ENCODE measurements around the gene ATRAID.

ATRAID gene

GRCh38 chr2:27249891-27250651 is 38.2 kb downstream of the ATRAID start:
- DNase-seq (ENCODE audit: low read depth, low spot score) = no peak

DNA sequence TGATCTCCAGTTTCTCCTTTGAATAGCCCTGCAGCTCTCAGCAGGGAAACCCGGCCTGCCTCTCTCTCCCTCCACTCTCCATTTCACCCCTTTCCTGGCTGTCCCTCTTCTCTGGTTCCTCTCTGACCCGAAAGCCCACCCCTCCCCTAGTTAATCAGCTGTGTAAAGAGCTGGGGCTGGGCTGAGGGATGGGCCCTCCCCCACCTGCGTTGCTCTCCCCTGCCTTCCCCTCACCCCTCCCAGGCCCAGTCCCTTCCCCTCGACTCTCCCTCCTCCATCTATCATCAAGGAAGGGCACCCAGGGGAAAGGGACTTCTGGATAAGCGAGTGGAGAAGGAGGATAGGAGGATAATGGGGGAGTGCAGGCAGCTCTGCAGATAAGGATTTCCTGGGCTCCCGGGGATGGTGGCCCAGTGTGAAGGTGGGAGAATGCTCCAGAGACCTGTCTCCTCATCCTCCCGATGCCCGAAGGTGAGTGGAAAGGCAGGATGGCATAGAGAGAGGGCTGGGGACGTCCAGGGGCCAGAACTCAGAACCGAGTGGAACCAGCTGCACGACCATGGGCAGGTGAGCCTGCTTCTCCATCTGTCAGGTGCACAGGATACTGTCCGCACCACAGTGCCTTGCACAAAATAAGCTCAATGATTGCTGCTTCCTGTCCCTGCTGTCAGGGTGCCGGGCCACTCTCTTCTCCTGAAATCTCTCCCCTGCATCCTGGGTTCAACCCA is 39.0 kb downstream of the ATRAID start:
- no peak for DNase-seq (ENCODE audit: low read depth, low spot score)

DNA sequence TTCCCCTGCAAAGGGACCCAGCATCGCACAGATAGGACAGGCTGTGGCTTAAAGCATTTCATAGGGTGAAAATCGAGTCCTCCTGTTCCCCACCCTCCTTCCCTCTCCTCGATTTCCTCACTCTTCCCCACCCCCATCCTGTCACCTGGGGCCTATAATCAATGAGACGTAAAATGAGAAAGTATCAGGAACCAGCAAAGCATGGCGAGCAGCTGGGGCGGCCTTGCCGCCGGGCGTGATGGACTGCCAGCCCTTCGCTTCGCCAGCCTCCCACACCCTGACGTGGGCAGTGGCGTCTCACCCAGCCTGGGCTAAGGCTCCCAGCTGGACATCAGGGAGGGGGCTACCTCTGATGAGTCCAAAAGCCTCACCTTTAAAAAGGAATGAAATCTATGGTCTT is 39.9 kb downstream of the ATRAID start:
- DNase-seq (ENCODE audit: low read depth, low spot score) = no peak

- no peak for DNase-seq (ENCODE audit: low read depth, low spot score)
Measured at GRCh38 chr2:27255187-27255586, 43.3 kb downstream of the ATRAID start.

GRCh38 chr2:27255660-27256059 is 43.8 kb downstream of the ATRAID start:
- no peak for DNase-seq (ENCODE audit: low read depth, low spot score)

GRCh38 chr2:27256855-27257454 is 45.1 kb downstream of the ATRAID start:
- no peak for DNase-seq (ENCODE audit: low read depth, low spot score)

DNA sequence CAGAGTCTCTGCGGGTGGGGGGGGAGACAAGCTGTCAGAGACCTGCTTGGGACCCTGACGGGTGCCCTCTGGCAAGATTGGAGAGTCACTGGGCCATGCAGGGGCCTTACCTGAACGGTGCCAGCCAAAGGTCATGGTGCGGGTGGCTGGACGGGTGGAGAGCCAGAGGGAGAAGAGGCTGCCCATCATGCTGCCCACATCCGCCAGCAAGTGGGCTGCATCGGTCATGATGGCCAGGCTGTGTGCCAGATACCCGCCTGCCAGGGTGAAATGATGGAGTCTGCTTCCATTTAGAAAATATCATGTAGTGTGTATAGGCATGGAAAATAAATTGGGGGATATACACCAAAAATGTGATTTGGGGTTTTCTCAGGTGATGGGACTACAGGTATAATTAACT is 46.2 kb downstream of the ATRAID start:
- DNase-seq (ENCODE audit: low read depth, low spot score) = no peak

DNA sequence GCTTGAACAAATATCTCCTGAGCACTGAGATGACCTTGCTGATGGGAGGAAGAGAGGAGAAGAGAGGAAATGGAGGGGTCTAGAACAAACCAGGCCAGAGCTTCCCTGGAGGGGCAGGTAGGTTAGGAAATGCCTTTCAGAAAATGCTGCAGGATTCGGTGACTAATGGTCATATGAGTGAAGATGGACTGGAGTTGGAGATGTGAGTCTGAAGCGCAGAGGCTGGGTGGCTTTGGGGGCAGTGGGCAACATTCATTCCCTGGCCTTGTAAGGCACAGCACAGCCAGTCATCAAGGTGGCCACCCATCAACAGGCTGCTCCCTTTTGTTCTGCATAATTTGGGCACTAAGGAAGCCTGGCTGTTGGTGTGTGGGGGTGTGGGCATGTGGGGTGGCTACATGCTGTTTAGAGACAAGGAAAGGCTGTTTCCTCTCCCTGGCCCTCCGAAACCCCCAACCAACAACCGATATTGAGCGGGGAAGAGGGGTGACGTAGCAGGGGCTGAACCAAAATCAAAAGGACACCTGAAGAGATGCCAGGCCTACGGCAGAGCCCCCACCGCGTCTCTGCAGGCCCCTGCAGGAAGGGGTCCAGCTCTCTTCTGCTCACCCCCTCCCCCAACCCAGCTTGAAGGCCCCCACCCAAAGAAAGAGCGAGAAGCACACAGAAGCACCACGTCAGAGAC is 49.5 kb downstream of the ATRAID start:
- no peak for DNase-seq (ENCODE audit: low read depth, low spot score)

GRCh38 chr2:27261926-27262298 is 50.1 kb downstream of the ATRAID start:
- DNase-seq (ENCODE audit: low read depth, low spot score) = no peak

DNA sequence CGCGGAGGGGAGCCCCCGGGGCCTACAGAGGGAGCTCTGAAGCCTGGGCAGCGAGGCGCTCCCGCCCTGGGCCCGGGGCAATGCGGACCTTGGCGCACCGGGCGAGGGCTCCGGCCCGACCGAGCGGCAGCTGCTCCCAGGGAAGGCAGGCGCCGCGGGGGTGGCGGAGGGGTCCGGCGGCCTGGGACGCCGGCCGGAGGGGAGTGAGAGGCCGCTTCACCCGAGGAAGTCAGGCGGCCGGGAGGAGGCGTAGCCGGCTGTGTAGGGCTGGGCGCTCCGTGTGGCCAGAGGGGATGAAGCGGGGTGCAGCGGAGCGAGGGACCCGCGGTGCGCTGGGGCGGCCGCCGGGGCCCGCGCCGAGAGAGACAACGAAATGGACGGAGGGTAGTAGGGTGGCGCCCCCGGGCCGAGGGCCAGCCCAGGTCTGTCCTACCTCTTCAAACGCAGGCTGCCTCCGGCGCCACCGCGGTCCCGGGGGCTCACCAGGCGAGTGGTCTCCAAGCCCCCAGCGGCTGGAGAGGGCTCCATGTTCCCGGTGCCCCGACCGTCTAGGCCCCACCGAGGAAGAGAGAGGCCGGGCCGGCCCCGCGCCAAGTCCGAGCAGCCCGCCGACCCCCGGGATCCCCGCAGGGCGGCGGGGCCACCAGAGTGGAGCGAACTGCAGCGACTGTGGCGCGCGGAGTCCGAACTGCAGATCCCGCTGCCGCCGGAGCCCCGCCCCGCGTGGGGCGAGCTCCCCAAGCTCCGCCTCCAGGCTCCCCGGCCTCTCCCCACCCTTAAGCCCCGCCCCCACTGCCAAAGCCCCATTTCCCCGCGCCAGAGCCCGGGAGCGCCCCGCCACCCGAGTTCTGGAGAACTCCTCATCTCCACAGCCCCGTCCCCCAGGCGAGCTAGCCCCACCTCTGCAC is 50.8 kb downstream of the ATRAID start, which contains the start of gene SLC30A3:
TSS of gene SLC30A3 (minus strand) at position 669 of the 908 bp plus-strand sequence. CDS start at position 528, 141 bp downstream.
- no peak for DNase-seq (ENCODE audit: low read depth, low spot score)

DNA sequence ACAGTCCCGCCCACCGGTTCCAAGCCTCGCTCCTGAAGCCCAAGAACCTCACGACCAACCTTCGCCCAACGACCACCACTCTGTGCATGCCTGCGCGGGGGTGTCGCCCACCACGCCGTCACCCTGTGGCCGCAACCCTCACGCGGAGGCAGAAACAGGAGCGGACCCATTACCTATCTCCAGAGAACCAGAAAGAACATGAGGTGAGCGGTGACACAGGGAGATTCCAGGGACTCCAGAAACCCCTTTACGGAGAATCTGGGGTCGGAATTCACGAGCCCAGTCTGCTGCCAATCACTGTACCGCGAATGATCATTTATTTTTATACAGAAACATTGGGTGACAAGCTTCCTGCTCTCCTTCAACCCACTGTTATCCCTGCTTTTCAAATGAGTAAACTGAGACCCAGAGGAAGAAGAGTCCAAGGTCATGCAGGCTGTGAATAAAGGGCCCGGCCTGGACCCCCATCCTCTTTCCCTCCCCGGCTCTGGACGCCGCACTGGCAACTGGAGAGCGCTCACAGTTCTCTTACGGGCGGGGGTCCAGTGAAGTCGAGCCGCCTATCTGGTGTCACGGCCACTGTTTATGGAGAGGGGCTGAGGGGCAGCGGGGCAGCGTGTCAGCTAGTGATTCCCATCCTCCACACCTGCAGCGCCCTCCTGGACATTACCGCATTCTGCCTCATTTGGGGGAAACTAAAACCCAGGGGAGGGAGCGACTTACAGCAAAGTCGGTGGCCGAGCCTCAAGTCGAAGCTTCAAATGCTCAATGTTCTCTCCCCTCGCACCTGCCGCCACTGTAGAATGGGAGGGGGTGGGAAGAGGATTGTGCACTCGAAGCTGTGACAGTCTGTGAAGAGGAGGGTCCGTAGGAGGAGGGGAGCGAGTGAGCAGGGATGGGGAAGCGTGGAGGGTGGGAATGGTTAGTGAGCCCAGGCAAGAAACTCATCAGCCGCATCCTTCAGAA is 51.7 kb downstream of the ATRAID start:
- no peak for DNase-seq (ENCODE audit: low read depth, low spot score)

DNA sequence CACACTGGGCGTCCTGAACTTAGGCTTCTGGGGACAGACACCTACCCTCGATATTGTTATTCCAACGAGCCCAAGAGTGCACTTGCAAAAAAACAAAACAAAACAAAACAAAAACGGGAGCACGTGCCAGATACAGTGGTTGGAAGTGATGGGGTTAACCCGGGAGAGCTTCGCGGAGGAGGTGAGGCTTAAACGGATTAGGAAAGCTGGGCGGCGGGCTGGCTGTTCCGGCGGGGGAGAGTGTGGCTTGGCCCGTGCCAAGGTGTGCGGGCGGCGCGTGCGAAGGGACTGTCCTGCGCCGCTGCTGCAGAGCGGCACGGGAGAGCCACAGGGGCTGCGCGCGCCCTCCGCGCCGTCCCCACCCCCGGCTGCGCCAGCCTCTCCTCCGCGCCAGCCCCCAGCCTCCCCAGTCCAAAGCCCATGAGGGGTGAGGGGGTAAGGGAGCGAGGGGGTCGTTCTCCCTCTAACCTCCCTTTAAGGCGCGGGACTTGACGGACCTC is 52.5 kb downstream of the ATRAID start:
- DNase-seq (ENCODE audit: low read depth, low spot score) = no peak

DNA sequence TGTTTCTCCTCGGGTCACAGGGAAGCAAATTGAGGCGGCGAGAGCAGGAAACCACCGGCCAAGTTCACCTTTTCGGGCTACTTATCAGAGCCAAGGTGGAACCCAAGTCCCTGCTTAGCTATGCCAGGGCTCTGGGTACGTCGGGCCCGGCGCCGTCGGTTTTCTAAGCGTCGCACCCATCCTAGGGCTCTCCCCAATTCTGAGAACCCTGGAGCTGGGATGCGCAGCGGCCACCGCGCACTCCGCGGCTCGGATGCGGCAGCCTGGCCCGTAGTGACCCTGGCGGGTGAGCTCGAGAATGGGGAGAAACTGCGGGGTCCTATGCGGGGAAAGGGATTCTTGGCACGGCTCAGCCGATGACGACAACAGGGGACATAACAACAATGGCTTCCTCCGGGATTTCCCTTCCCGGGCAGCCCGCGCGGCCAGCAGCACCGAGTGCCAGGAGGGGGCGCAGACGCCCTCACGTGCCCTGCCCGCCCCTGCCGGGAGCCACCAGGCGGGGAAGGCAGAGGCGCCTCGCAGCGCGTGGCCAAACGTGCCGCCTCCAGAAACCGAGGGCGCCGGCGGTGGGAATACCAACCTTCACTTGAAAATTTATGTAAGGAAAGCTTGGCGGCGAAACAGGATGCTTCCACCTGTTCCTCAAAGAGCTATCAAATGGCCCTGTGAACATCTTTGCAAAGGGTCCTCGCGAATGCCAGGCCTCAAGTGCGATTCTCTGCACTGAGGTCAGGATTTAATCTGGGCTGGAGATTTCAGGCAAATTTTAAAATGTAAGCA is 53.1 kb downstream of the ATRAID start:
- no peak for DNase-seq (ENCODE audit: low read depth, low spot score)

DNA sequence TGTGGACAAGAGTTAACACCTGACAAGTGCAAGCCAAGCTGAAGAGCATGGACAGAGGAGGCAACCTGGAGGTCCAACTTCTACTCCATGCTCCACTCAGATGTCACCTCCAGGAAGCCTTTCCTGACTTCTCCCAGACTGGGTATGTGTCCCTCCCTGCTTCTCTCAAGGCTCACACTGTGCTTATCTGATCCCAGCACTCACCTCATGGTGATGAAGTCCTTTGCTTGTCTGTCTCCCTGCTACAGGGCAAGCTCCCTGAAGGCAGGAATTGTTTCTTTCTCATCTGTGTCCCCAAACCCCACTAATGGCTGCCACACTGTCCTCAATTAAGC is 53.7 kb downstream of the ATRAID start:
- DNase-seq (ENCODE audit: low read depth, low spot score) = no peak

Measured in activated naive CD8-positive, alpha-beta T cell treated with anti-CD3 and anti-CD28 coated beads, Interleukin-2, amount 50 U/mL, for 16 hours (primary cell).